Kidney (tissue), 14 donors: Measurements from ENCODE around the gene DIS3L2. TPM values are rescaled to one million over a fixed set of nuclear protein-coding genes. Genes with fewer than 3 reads are reported as not detected.

Source experiments
- DNase-seq, 5 donors: peaks; one replicate each; pipeline ENCODE4 v3.0.0-alpha.2; 2013 to 2020
- FAIRE-seq: peaks from 2 replicates; lab custom pipeline; 2012; peaks lifted over from hg19 to GRCh38; lab: Jason Lieb, UNC
- H3K27ac ChIP-seq, 2 donors: one replicate each; pipeline ENCODE4 v1.7.0; 2013; ENCODE audit warnings: low read depth in 2 of 2, low read length in 2 of 2, inconsistent platforms in 1 of 2
- H3K27me3 ChIP-seq: one replicate; pipeline ENCODE4 v1.7.1; 2013; ENCODE audit warnings: low read length, inconsistent platforms; ENCODE audit not compliant: control insufficient read depth, insufficient read depth
- H3K36me3 ChIP-seq, 3 donors: one replicate each; pipeline versions ENCODE4 v1.7.0 to v1.7.1; 2013; ENCODE audit warnings: low read length in 3 of 3, control low read depth in 1 of 3, inconsistent platforms in 1 of 3; ENCODE audit not compliant: insufficient read depth in 3 of 3, control insufficient read depth in 2 of 3
- H3K4me1 ChIP-seq, 3 donors: one replicate each; pipeline versions ENCODE4 v1.7.0 to v1.7.1; 2013; ENCODE audit warnings: low read length in 3 of 3, inconsistent platforms in 1 of 3, low read depth in 1 of 3; ENCODE audit not compliant: control insufficient read depth in 2 of 3, insufficient read depth in 2 of 3
- H3K4me3 ChIP-seq, 3 donors: one replicate each; pipeline versions ENCODE4 v1.7.0 to v1.8.1; 2013; ENCODE audit warnings: low read length in 3 of 3, control low read depth in 1 of 3, inconsistent platforms in 1 of 3
- H3K9ac ChIP-seq, 3 donors: one replicate each; pipeline versions ENCODE4 v1.7.0 to v1.7.1; 2013; ENCODE audit warnings: low read length in 3 of 3, control low read depth in 1 of 3, inconsistent platforms in 1 of 3
- H3K9me3 ChIP-seq, 3 donors: one replicate each; pipeline versions ENCODE4 v1.7.0 to v1.7.1; 2013; ENCODE audit warnings: low read length in 3 of 3, control low read depth in 1 of 3, inconsistent platforms in 1 of 3; ENCODE audit not compliant: control insufficient read depth in 2 of 3, insufficient read depth in 1 of 3
- CTCF ChIP-seq: IDR thresholded peaks from 3 replicates; pipeline ENCODE4 v1.5.1; 2012; ENCODE audit warnings: mild to moderate bottlenecking, moderate library complexity, borderline replicate concordance; ENCODE audit not compliant: insufficient read depth; ENCODE audit errors: extremely low read depth
- intact Hi-C: fragments of 100-400 bp; cut with DNase I; formaldehyde crosslinking; loops from one replicate; pipeline ENCODE4 v1.11.1; 2022
- polyA plus RNA-seq: library from polyadenylated mRNA; stranded (reverse); fragments of 350-450 nt; fragmentation: Illumina TruSeq; extraction: RNeasy Lipid Tissue Mini Kit (QIAGEN cat#74804); gene quantifications from one replicate; pipeline ENCODE4 v1.2.3, GENCODE V29; 2014; ENCODE audit warnings: low read depth, low replicate concordance; ENCODE audit not compliant: insufficient read depth
- total RNA-seq: library from RNA; stranded (reverse); fragmentation: NEBNext Ultra II Directional; extraction: Animal tissue kit (Norgen Biotek cat#: 25700); gene quantifications from one replicate; pipeline ENCODE4 v1.2.1, GENCODE V29; 2021
- donor health status: control.
- donor health status: control.
- donor health status: control.
- donor health status: control.
- donor health status: control.
- donor health status: DM: yes; HTN: yes; CAD: no.
- donor health status: Normal renal cell carcinoma (clear cell type).

DIS3L2 gene
- total and polyA plus RNA-seq, 2 donors from 2014 or later = 12.3 to 47.7 TPM

GRCh38 chr2:232341061-232341738, 379.7 kb downstream of the DIS3L2 start:
- DNase-seq (peak in 1 of 5 donors; percentile 45), FAIRE-seq (no peak)
- Histone ChIP-seq H3K27ac (no peak overlapping the region), H3K4me1 (no peaks in the 10 kb centered on the region), H3K9me3 (no peaks in the 10 kb centered on the region), H3K36me3 (no peaks in the 10 kb centered on the region), H3K9ac (no peak overlapping the region), H3K27me3 (no peaks in the 10 kb centered on the region), H3K4me3 (no peak overlapping the region)
- no peak for TF ChIP-seq CTCF
- intact Hi-C loops = no loop called here

GRCh38 chr2:232341739-232342126, 380.2 kb downstream of the DIS3L2 start:
- H3K27me3 ChIP-seq = no peaks in the 10 kb centered on the region
- no peak overlapping the region for H3K9ac ChIP-seq
- no peak overlapping the region for H3K4me3 ChIP-seq
- H3K27ac ChIP-seq = no peak overlapping the region
- H3K9me3 ChIP-seq = no peaks in the 10 kb centered on the region
- no peak for FAIRE-seq
- TF ChIP-seq CTCF = no peak
- peak in 1 of 5 donors; percentile 21 for DNase-seq
- no peaks in the 10 kb centered on the region for H3K36me3 ChIP-seq
- intact Hi-C loops = no loop called here
- H3K4me1 ChIP-seq = no peaks in the 10 kb centered on the region

DNA sequence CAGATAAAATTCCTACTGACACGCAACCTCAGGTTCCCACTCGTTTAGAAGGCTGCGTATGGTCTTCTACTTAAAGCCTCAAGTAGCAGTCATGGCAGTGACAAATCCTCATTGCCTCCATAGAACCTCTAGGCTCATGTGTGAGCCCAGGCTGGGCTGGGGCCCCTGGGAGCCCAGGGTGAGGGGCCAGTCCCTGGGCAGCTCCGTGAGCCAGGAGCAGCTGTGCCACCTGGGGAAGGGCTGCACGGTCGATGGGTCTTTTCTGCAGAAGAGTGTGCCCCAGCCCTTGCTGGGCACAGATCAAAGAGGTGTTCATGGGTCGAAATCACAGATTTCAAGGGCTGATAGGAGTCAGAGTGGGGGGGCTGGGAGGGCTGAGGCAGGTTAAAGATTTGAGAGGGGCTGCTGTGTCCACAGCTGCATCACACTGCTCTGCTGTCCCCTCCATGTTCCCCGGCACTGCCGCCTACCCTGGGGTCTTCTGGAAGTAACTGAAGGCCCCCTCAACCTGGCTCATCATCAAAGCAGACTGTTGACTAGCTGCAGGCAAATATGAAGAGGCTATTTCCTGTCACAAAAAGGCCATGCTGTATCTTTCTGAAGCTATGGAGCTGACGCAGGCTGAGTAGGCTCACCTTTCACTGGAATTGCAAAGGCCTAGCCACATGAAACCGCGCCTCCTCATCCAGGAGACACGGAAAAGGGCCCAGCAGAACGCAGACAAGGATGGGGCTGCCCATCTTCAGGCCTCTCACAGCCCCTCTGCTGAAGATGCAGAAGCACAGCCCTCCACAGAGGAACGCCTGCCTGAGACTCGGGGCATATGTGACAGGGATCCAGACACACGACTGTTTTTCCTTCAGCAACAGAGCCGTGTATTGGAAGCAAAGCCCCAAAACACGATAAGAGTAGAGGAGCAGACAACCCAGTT, 381.4 kb downstream of the DIS3L2 start:
- no peaks in the 10 kb centered on the region for H3K36me3 ChIP-seq
- DNase-seq = peak in 1 of 5 donors; percentile 30
- no peaks in the 10 kb centered on the region for H3K27me3 ChIP-seq
- no peaks in the 10 kb centered on the region for H3K9me3 ChIP-seq
- no peak overlapping the region for H3K27ac ChIP-seq
- TF ChIP-seq CTCF = no peak
- no peak for FAIRE-seq
- no peak overlapping the region for H3K9ac ChIP-seq
- no peaks in the 10 kb centered on the region for H3K4me1 ChIP-seq
- intact Hi-C loops = no loop called here
- no peak overlapping the region for H3K4me3 ChIP-seq
